Heart left ventricle (tissue), 13 donors: ENCODE results near the gene TUT1.
"Not testable (repeated sequence)": the region's sequence is repeated elsewhere in the genome, so short reads cannot be mapped to it uniquely, and the experiment has no call there.

Experiments used
- POLR2A ChIP-seq, 2 donors: fragments of 450-650 bp; IDR thresholded peaks; one replicate each; pipeline ENCODE4 v1.6.1; 2017; ENCODE audit warnings: antibody characterized with exemption in 2 of 2, mild to moderate bottlenecking in 2 of 2, moderate library complexity in 2 of 2
- TF ChIP-seq, protein P1 (sequence below), 12 donors: fragments of 200-600 bp; sonication (generic) in 4 of 12; IDR thresholded peaks; one replicate each; pipeline versions ENCODE4 v1.5.0 to v1.8.0; 2018 to 2022; ENCODE audit warnings: antibody characterized with exemption in 12 of 12, mild to moderate bottlenecking in 5 of 12
- donor health status: ischemic (EF 13 %, LVEDD 7.1; RV severe dilation, severe dysfunction).
- donor health status: DM: no; HTN: yes; CAD: no.
- donor health status: DM: no; HTN: no; CAD: no.
- donor health status: ischemic (EF 25% LVEDD 6.9; RV normal size, moderate dysfunction).
- donor health status: ischemic (EF 25% LVEDD 5.7; RV mildly dilated, moderate dysfunction).
- donor health status: ischemic (EF 35%, LVEDD 5.7; RV mildly dilated, moderate dysfunction).
- donor health status: nonischemic (EF 11% LVEDD 7.7; RV severe dilation, severe dysfunction).
- donor health status: DM: yes; HTN: yes; CAD: no.
- donor health status: PGD.
- donor health status: ischemic (EF 29% LVEDD 5.4; RV normal size, mild dysfunction).
- donor health status: nonischemic (EF 23%, LVEDD 6.1; RV moderate dilation, normal function).

- TF ChIP-seq, protein P1, sequence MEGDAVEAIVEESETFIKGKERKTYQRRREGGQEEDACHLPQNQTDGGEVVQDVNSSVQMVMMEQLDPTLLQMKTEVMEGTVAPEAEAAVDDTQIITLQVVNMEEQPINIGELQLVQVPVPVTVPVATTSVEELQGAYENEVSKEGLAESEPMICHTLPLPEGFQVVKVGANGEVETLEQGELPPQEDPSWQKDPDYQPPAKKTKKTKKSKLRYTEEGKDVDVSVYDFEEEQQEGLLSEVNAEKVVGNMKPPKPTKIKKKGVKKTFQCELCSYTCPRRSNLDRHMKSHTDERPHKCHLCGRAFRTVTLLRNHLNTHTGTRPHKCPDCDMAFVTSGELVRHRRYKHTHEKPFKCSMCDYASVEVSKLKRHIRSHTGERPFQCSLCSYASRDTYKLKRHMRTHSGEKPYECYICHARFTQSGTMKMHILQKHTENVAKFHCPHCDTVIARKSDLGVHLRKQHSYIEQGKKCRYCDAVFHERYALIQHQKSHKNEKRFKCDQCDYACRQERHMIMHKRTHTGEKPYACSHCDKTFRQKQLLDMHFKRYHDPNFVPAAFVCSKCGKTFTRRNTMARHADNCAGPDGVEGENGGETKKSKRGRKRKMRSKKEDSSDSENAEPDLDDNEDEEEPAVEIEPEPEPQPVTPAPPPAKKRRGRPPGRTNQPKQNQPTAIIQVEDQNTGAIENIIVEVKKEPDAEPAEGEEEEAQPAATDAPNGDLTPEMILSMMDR (IDR thresholded peaks at IDR 0.05): not testable (repeated sequence)
- not testable (repeated sequence) for TF ChIP-seq POLR2A (IDR thresholded peaks at IDR 0.05)
Observed at GRCh38 chr11:62559626-62560025, 31.7 kb downstream of the TUT1 start.
